Activated CD4-positive, alpha-beta T cell treated with anti-CD3 and anti-CD28 coated beads, Interleukin-2, amount 10 ng/mL, durations not matched to agents 24 days and 14 days (primary cell): ENCODE results near the gene RTL5. TPM values are rescaled to one million over a fixed set of nuclear protein-coding genes. Genes with fewer than 3 reads are reported as not detected.
A peak's percentile ranks its signal among the peaks of the same experiment; 100 is the strongest.

Source experiments
- DNase-seq: peaks from one replicate; pipeline ENCODE4 v3.0.0; 2022
- H3K27ac Mint-ChIP-seq: one replicate; pipeline ENCODE4 v1.8.0; 2022; ENCODE audit warnings: mild to moderate bottlenecking, mixed read lengths
- H3K27me3 Mint-ChIP-seq: one replicate; pipeline ENCODE4 v1.8.0; 2022; ENCODE audit warnings: mixed read lengths
- H3K36me3 Mint-ChIP-seq: one replicate; pipeline ENCODE4 v1.8.0; 2022; ENCODE audit warnings: low read depth, mild to moderate bottlenecking, mixed read lengths
- H3K4me1 Mint-ChIP-seq: one replicate; pipeline ENCODE4 v1.8.0; 2021; ENCODE audit warnings: mixed read lengths
- H3K4me3 Mint-ChIP-seq: one replicate; pipeline ENCODE4 v1.8.0; 2022; ENCODE audit warnings: mild to moderate bottlenecking, moderate library complexity, mixed read lengths
- H3K9me3 Mint-ChIP-seq: one replicate; pipeline ENCODE4 v1.8.0; 2021; ENCODE audit warnings: mixed read lengths
- intact Hi-C: fragments of 100-400 bp; cut with micrococcal nuclease; formaldehyde crosslinking; loops from one replicate; pipeline ENCODE4 v1.15.1; 2023
- total RNA-seq: library from RNA; stranded (reverse); gene quantifications from 2 replicates; pipeline ENCODE4 v1.2.3, GENCODE V29; 2022

RTL5 gene
- total RNA-seq, 1 donor from 2014 or later = 0.21 TPM

- H3K9me3 Mint-ChIP-seq = no peaks in the 10 kb centered on the region
- no peak overlapping the region for H3K27ac Mint-ChIP-seq
- peak; percentile 76 for DNase-seq
- H3K4me1 Mint-ChIP-seq = peaks cover 19% of the 10 kb centered on the region
- peaks cover 28% of the 10 kb centered on the region for H3K27me3 Mint-ChIP-seq
- intact Hi-C loops = loop anchor here (5.0 kb wide), 2 partner anchors 41 to 124 kb away; partner anchors contain the start of gene PIN4
- H3K36me3 Mint-ChIP-seq = no peaks in the 10 kb centered on the region
- H3K4me3 Mint-ChIP-seq = peak overlapping the region; percentile 50
Measured at GRCh38 chrX:72141372-72142004, 9.8 kb upstream of the RTL5 start.

GRCh38 chrX:72139538-72139937 is 7.8 kb upstream of the RTL5 start:
- intact Hi-C loops = no loop called here
- Mint-ChIP-seq H3K27me3 (peaks cover 31% of the 10 kb centered on the region), H3K4me1 (peaks cover 19% of the 10 kb centered on the region), H3K4me3 (no peak overlapping the region), H3K27ac (no peak overlapping the region), H3K36me3 (no peaks in the 10 kb centered on the region), H3K9me3 (no peaks in the 10 kb centered on the region)
- no peak for DNase-seq

- intact Hi-C loops = no loop called here
Measured at GRCh38 chrX:72137846-72138495, 6.3 kb upstream of the RTL5 start.

GRCh38 chrX:72133851-72134546 is 2.3 kb upstream of the RTL5 start:
- H3K36me3 Mint-ChIP-seq = no peaks in the 10 kb centered on the region
- H3K4me3 Mint-ChIP-seq = no peak overlapping the region
- DNase-seq = no peak
- intact Hi-C loops = no loop called here
- H3K9me3 Mint-ChIP-seq = no peaks in the 10 kb centered on the region
- H3K27me3 Mint-ChIP-seq = peaks cover 50% of the 10 kb centered on the region
- H3K27ac Mint-ChIP-seq = no peak overlapping the region
- H3K4me1 Mint-ChIP-seq = peaks cover 2% of the 10 kb centered on the region

More at GRCh38 chrX:72137846-72138495, 6.3 kb upstream of the RTL5 start:
- Mint-ChIP-seq H3K4me1 (peaks cover 10% of the 10 kb centered on the region), H3K36me3 (no peaks in the 10 kb centered on the region), H3K27me3 (peaks cover 40% of the 10 kb centered on the region), H3K4me3 (no peak overlapping the region), H3K27ac (no peak overlapping the region), H3K9me3 (no peaks in the 10 kb centered on the region)
- no peak for DNase-seq

GRCh38 chrX:72132456-72132855 is 741 bp upstream of the RTL5 start:
- intact Hi-C loops = no loop called here
- H3K27me3 Mint-ChIP-seq = peaks cover 64% of the 10 kb centered on the region

GRCh38 chrX:72130762-72131250 is 909 bp downstream of the RTL5 start:
- Mint-ChIP-seq H3K9me3 (no peaks in the 10 kb centered on the region), H3K27ac (no peak overlapping the region), H3K27me3 (peaks cover 64% of the 10 kb centered on the region), H3K36me3 (no peaks in the 10 kb centered on the region), H3K4me1 (peaks cover 8% of the 10 kb centered on the region), H3K4me3 (no peak overlapping the region)
- DNase-seq = no peak
- intact Hi-C loops = loop anchor here (1.0 kb wide), 1 partner anchor 146 kb away; the partner anchor contains the start of gene RPS4X

More at GRCh38 chrX:72132456-72132855, 741 bp upstream of the RTL5 start:
- DNase-seq = no peak
- Mint-ChIP-seq H3K4me3 (no peak overlapping the region), H3K9me3 (no peaks in the 10 kb centered on the region), H3K36me3 (no peaks in the 10 kb centered on the region), H3K27ac (no peak overlapping the region), H3K4me1 (peaks cover 2% of the 10 kb centered on the region)

GRCh38 chrX:72130156-72130761 is 1.5 kb downstream of the RTL5 start:
- H3K9me3 Mint-ChIP-seq = no peaks in the 10 kb centered on the region
- no peak for DNase-seq
- H3K36me3 Mint-ChIP-seq = no peaks in the 10 kb centered on the region
- peaks cover 8% of the 10 kb centered on the region for H3K4me1 Mint-ChIP-seq
- peaks cover 63% of the 10 kb centered on the region for H3K27me3 Mint-ChIP-seq
- no peak overlapping the region for H3K27ac Mint-ChIP-seq
- intact Hi-C loops = no loop called here
- peak overlapping the region; percentile 21 for H3K4me3 Mint-ChIP-seq

GRCh38 chrX:72129661-72130060 is 2.1 kb downstream of the RTL5 start:
- peaks cover 64% of the 10 kb centered on the region for H3K27me3 Mint-ChIP-seq
- H3K4me1 Mint-ChIP-seq = peaks cover 8% of the 10 kb centered on the region
- no peak for DNase-seq
- intact Hi-C loops = no loop called here
- H3K9me3 Mint-ChIP-seq = no peaks in the 10 kb centered on the region
- no peaks in the 10 kb centered on the region for H3K36me3 Mint-ChIP-seq
- no peak overlapping the region for H3K27ac Mint-ChIP-seq
- H3K4me3 Mint-ChIP-seq = no peak overlapping the region

GRCh38 chrX:72128881-72129280 is 2.8 kb downstream of the RTL5 start:
- peaks cover 11% of the 10 kb centered on the region for H3K4me1 Mint-ChIP-seq
- intact Hi-C loops = no loop called here
- H3K36me3 Mint-ChIP-seq = no peaks in the 10 kb centered on the region
- no peaks in the 10 kb centered on the region for H3K9me3 Mint-ChIP-seq
- H3K27me3 Mint-ChIP-seq = peaks cover 69% of the 10 kb centered on the region
- H3K4me3 Mint-ChIP-seq = no peak overlapping the region
- H3K27ac Mint-ChIP-seq = no peak overlapping the region
- peak; percentile 67 for DNase-seq

- Mint-ChIP-seq H3K36me3 (no peaks in the 10 kb centered on the region), H3K9me3 (no peaks in the 10 kb centered on the region), H3K4me3 (no peak overlapping the region), H3K4me1 (peaks cover 14% of the 10 kb centered on the region), H3K27ac (no peak overlapping the region), H3K27me3 (peaks cover 64% of the 10 kb centered on the region)
- no peak for DNase-seq
- intact Hi-C loops = no loop called here
Measured at GRCh38 chrX:72128183-72128834, 3.4 kb downstream of the RTL5 start.

GRCh38 chrX:72127332-72127731 is 4.4 kb downstream of the RTL5 start:
- Mint-ChIP-seq H3K4me3 (no peak overlapping the region), H3K36me3 (no peaks in the 10 kb centered on the region), H3K4me1 (peaks cover 20% of the 10 kb centered on the region), H3K27ac (no peak overlapping the region), H3K27me3 (peaks cover 58% of the 10 kb centered on the region), H3K9me3 (no peaks in the 10 kb centered on the region)
- intact Hi-C loops = no loop called here
- DNase-seq = no peak

- H3K36me3 Mint-ChIP-seq = no peaks in the 10 kb centered on the region
- peaks cover 18% of the 10 kb centered on the region for H3K4me1 Mint-ChIP-seq
- peaks cover 55% of the 10 kb centered on the region for H3K27me3 Mint-ChIP-seq
- H3K4me3 Mint-ChIP-seq = no peak overlapping the region
- intact Hi-C loops = loop anchor here (1.0 kb wide), 2 partner anchors 108 to 127 kb away; no protein-coding TSS in a partner anchor
- no peak overlapping the region for H3K27ac Mint-ChIP-seq
- H3K9me3 Mint-ChIP-seq = no peaks in the 10 kb centered on the region
- peak; percentile 94 for DNase-seq
Measured at GRCh38 chrX:72126539-72127140, 5.1 kb downstream of the RTL5 start.

- Mint-ChIP-seq H3K4me3 (no peak overlapping the region), H3K9me3 (no peaks in the 10 kb centered on the region), H3K4me1 (peaks cover 21% of the 10 kb centered on the region), H3K27ac (no peak overlapping the region), H3K27me3 (peaks cover 52% of the 10 kb centered on the region), H3K36me3 (no peaks in the 10 kb centered on the region)
- no peak for DNase-seq
- intact Hi-C loops = loop anchor here (1.0 kb wide), 2 partner anchors 108 to 127 kb away; no protein-coding TSS in a partner anchor
Measured at GRCh38 chrX:72126048-72126415, 5.7 kb downstream of the RTL5 start.
